VCaP (cell line): ENCODE results near the gene HAPLN3.

ENCODE experiments used
- H3K27ac ChIP-seq: fragments of 450-650 bp; 2 replicates; pipeline ENCODE4 v1.5.1; 2017
- CTCF ChIP-seq: fragments of 450-650 bp; conservative IDR thresholded peaks from 2 replicates; pipeline ENCODE4 v1.5.1; 2017; ENCODE audit warnings: mild to moderate bottlenecking, moderate library complexity

The HAPLN3 gene

GRCh38 chr15:88913850-88914169, 18.5 kb upstream of the HAPLN3 start:
- no peak for TF ChIP-seq CTCF
- peak overlapping the region; percentile 63; the same call in 1 of the 2 replicates for H3K27ac ChIP-seq

GRCh38 chr15:88913017-88913849, 17.9 kb upstream of the HAPLN3 start, which contains the start of gene MFGE8:
TSS of gene MFGE8 (minus strand) at chr15:88913379. CDS start at chr15:88913319, 60 bp downstream.
- H3K27ac ChIP-seq: peak within 1 kb of the TSS; percentile 63; the same call in 1 of the 2 replicates
- TF ChIP-seq CTCF: peak; percentile 33

- TF ChIP-seq CTCF: no peak
- H3K27ac ChIP-seq: peak overlapping the region; percentile 63; the same call in 1 of the 2 replicates
These were observed 17.2 kb upstream of the HAPLN3 start for GRCh38 chr15:88912500-88912921.

GRCh38 chr15:88911766-88912118, 16.4 kb upstream of the HAPLN3 start:
- no peak for TF ChIP-seq CTCF
- H3K27ac ChIP-seq: no peak overlapping the region

GRCh38 chr15:88909956-88910831, 14.8 kb upstream of the HAPLN3 start:
- TF ChIP-seq CTCF: no peak
- no peak overlapping the region for H3K27ac ChIP-seq

- H3K27ac ChIP-seq: no peak overlapping the region
- TF ChIP-seq CTCF: no peak
These were observed 13.6 kb upstream of the HAPLN3 start for GRCh38 chr15:88908697-88909621.
